A549 (cell line): ENCODE results near the gene AP3B1. TPM values are rescaled to one million over a fixed set of nuclear protein-coding genes. Genes with fewer than 3 reads are reported as not detected.

Source experiments
- ATAC-seq, 2 experiments: fragments of 200-7000 bp in 1 of 2; fragments of >200 bp in 1 of 2; cut with Nextera tagmentation in 1 of 2; cut with Tn5 transposase in 1 of 2; 3 replicates each; pipeline versions ENCODE4 v1.8.0 to v1.9.1; 2018 to 2020; ENCODE audit warnings: mild to moderate bottlenecking in 1 of 2, moderate library complexity in 1 of 2
- CTCF ChIA-PET: fragments of 300-600 bp; sonication (Branson Sonifier 250); formaldehyde crosslinking; extraction: SDS; loops from one replicate; lab custom pipeline; 2021; ENCODE audit warnings: antibody characterized with exemption, inconsistent platforms; lab: Yijun Ruan, JAX
- POLR2A ChIA-PET: fragments of 350-600 bp; formaldehyde crosslinking; extraction: SDS; loops from one replicate; lab custom pipeline; 2021; ENCODE audit warnings: antibody characterized with exemption, inconsistent platforms; lab: Yijun Ruan, JAX
- DNase-seq, 2 experiments: peaks; one replicate each; pipeline versions ENCODE4 v3.0.0 to v3.0.0-alpha.2; 2011 to 2016; ENCODE audit warnings: low read depth in 1 of 2, low spot score in 1 of 2
- FAIRE-seq: peaks from 2 replicates; lab custom pipeline; 2011; peaks lifted over from hg19 to GRCh38; lab: Jason Lieb, UNC
- H3K27ac ChIP-seq, 2 experiments: fragments of >200 bp; sonication (Bioruptor Twin); formaldehyde crosslinking; 3 replicates each; pipeline ENCODE4 v1.5.1; 2016 to 2017
- H3K4me1 ChIP-seq: fragments of >200 bp; sonication (Bioruptor Twin); formaldehyde crosslinking; 3 replicates; pipeline ENCODE4 v1.6.1; 2016
- H3K4me2 ChIP-seq: fragments of >200 bp; sonication (Bioruptor Twin); formaldehyde crosslinking; 3 replicates; pipeline ENCODE4 v1.6.1; 2016
- H3K4me3 ChIP-seq: fragments of >200 bp; sonication (Bioruptor Twin); formaldehyde crosslinking; 3 replicates; pipeline ENCODE4 v1.5.1; 2016
- H3K9me3 ChIP-seq: fragments of >200 bp; sonication (Bioruptor Twin); formaldehyde crosslinking; 3 replicates; pipeline ENCODE4 v1.6.1; 2016
- CEBPB ChIP-seq, 2 experiments: fragments of >200 bp in 1 of 2; sonication (Bioruptor Twin) in 1 of 2; formaldehyde crosslinking in 1 of 2; IDR thresholded peaks; 2 replicates each; pipeline ENCODE4 v1.6.1; 2012 to 2016
- CHD2 ChIP-seq: fragments of 150-350 bp; IDR thresholded peaks from 2 replicates; pipeline ENCODE4 v1.6.1; 2014; ENCODE audit warnings: low read length; ENCODE audit not compliant: partially characterized antibody
- EHF ChIP-seq: fragments of 250-450 bp; sonication (Bioruptor Pico); IDR thresholded peaks from 2 replicates; pipeline ENCODE4 v1.5.0; 2020; ENCODE audit warnings: mild to moderate bottlenecking
- EHMT2 ChIP-seq: fragments of 200-600 bp; sonication (generic); IDR thresholded peaks from 2 replicates; pipeline ENCODE4 v1.6.1; 2016; ENCODE audit warnings: antibody characterized with exemption, low read depth, mild to moderate bottlenecking, moderate library complexity
- EP300 ChIP-seq, 2 experiments: fragments of >200 bp; sonication (Bioruptor Twin); formaldehyde crosslinking; IDR thresholded peaks; 2 replicates in 1 of 2; 3 replicates in 1 of 2; pipeline ENCODE4 v1.6.1; 2016 to 2017
- ESRRA ChIP-seq: fragments of 150-350 bp; IDR thresholded peaks from 2 replicates; pipeline ENCODE4 v1.6.1; 2014; ENCODE audit warnings: mild to moderate bottlenecking, low read length, borderline replicate concordance
- GATA3 ChIP-seq: IDR thresholded peaks from 2 replicates; pipeline ENCODE4 v1.6.1; 2012; ENCODE audit warnings: borderline replicate concordance
- HOXB13 ChIP-seq: fragments of 250-450 bp; sonication (Bioruptor Pico); IDR thresholded peaks from 2 replicates; pipeline ENCODE4 v1.5.0; 2020; ENCODE audit warnings: low read depth, mild to moderate bottlenecking, moderate library complexity
- KDM5A ChIP-seq: fragments of 200-600 bp; sonication (generic); IDR thresholded peaks from 2 replicates; pipeline ENCODE4 v1.6.1; 2016; ENCODE audit warnings: antibody characterized with exemption, mild to moderate bottlenecking
- MAFK ChIP-seq: fragments of 450-650 bp; IDR thresholded peaks from 2 replicates; pipeline ENCODE4 v1.6.1; 2014; ENCODE audit not compliant: partially characterized antibody
- MAX ChIP-seq: IDR thresholded peaks from 2 replicates; pipeline ENCODE4 v1.6.1; 2012
- MYC ChIP-seq: IDR thresholded peaks from 2 replicates; pipeline ENCODE4 v1.6.1; 2012; ENCODE audit warnings: mild to moderate bottlenecking, inconsistent platforms, low read length, improper control_type of control experiment, borderline replicate concordance
- NPAS2 ChIP-seq: fragments of 250-450 bp; sonication (Bioruptor Pico); IDR thresholded peaks from 2 replicates; pipeline ENCODE4 v1.8.0; 2022; ENCODE audit warnings: mild to moderate bottlenecking, moderate library complexity, borderline replicate concordance
- NR3C1 ChIP-seq: fragments of >200 bp; sonication (Bioruptor Twin); formaldehyde crosslinking; IDR thresholded peaks from 3 replicates; pipeline ENCODE4 v1.6.1; 2017
- PHF8 ChIP-seq: fragments of 200-600 bp; sonication (generic); IDR thresholded peaks from 2 replicates; pipeline ENCODE4 v1.6.1; 2016; ENCODE audit warnings: low read depth, mild to moderate bottlenecking, antibody characterized with exemption, moderate library complexity, borderline replicate concordance
- POLR2A ChIP-seq: IDR thresholded peaks from 2 replicates; pipeline ENCODE4 v1.6.1; 2012; ENCODE audit warnings: mild to moderate bottlenecking, low read length
- RAD21 ChIP-seq, 2 experiments: fragments of >200 bp in 1 of 2; sonication (Bioruptor Twin) in 1 of 2; formaldehyde crosslinking in 1 of 2; IDR thresholded peaks in 1 of 2; conservative IDR thresholded peaks in 1 of 2; 2 replicates in 1 of 2; 3 replicates in 1 of 2; pipeline ENCODE4 v1.6.1; 2012 to 2018; ENCODE audit warnings: inconsistent platforms in 1 of 2
- RARB ChIP-seq: fragments of 250-450 bp; sonication (Bioruptor Pico); IDR thresholded peaks from 2 replicates; pipeline ENCODE4 v1.8.0; 2021; ENCODE audit warnings: mild to moderate bottlenecking, moderate library complexity
- RFX5 ChIP-seq: fragments of 450-650 bp; IDR thresholded peaks from 2 replicates; pipeline ENCODE4 v1.7.1; 2014; ENCODE audit warnings: antibody characterized with exemption, mild to moderate bottlenecking, moderate library complexity
- RNF2 ChIP-seq: fragments of 200-600 bp; sonication (generic); IDR thresholded peaks from 2 replicates; pipeline ENCODE4 v1.6.1; 2016; ENCODE audit warnings: low read depth, mild to moderate bottlenecking, antibody characterized with exemption, moderate library complexity, borderline replicate concordance
- SMC3 ChIP-seq: fragments of >200 bp; sonication (Bioruptor Twin); formaldehyde crosslinking; IDR thresholded peaks from 3 replicates; pipeline ENCODE4 v1.6.1; 2018; ENCODE audit warnings: inconsistent platforms
- SREBF2 ChIP-seq: fragments of 450-650 bp; IDR thresholded peaks from 2 replicates; pipeline ENCODE4 v1.6.1; 2014; ENCODE audit warnings: mild to moderate bottlenecking, moderate library complexity
- TP53 ChIP-seq: fragments of 250-450 bp; sonication (Bioruptor Pico); IDR thresholded peaks from 2 replicates; pipeline ENCODE4 v1.5.0; 2021; ENCODE audit warnings: mild to moderate bottlenecking, moderate library complexity
- USF2 ChIP-seq: fragments of 450-650 bp; IDR thresholded peaks from 2 replicates; pipeline ENCODE4 v1.6.1; 2014; ENCODE audit warnings: antibody characterized with exemption
- ZC3H11A ChIP-seq: fragments of 450-650 bp; IDR thresholded peaks from 2 replicates; pipeline ENCODE4 v1.6.1; 2014; ENCODE audit warnings: antibody characterized with exemption, mild to moderate bottlenecking
- ZNF302 ChIP-seq: fragments of 250-450 bp; sonication (Bioruptor Pico); IDR thresholded peaks from 2 replicates; pipeline ENCODE4 v1.9.0; 2021; ENCODE audit warnings: inconsistent platforms, mild to moderate bottlenecking, moderate library complexity
- WGBS: methylation state at CpG from one replicate; pipeline ENCODE4 v1.1.6; 2017; ENCODE audit errors: missing lambda C conversion rate; 5-methylcytosine and 5-hydroxymethylcytosine counted together
- polyA plus RNA-seq, 4 experiments: library from polyadenylated mRNA; depleted of rRNA in 3 of 4; stranded (reverse); fragments of >200 nt; fragmentation: RNase III in 1 of 4; extraction: RNeasy Plus Mini Kit Qiagen cat#74134 plus additional on column Dnase treatment in 1 of 4; gene quantifications; 2 replicates in 3 of 4; 3 replicates in 1 of 4; pipeline ENCODE4 v1.2.3, GENCODE V29; 2011 to 2017
- TF ChIP-seq, protein P1 (sequence below): fragments of 250-450 bp; sonication (Bioruptor Pico); IDR thresholded peaks from 2 replicates; pipeline ENCODE4 v1.5.0; 2021; ENCODE audit warnings: mild to moderate bottlenecking, moderate library complexity, borderline replicate concordance
- TF ChIP-seq, protein P2 (sequence below): IDR thresholded peaks from 2 replicates; pipeline ENCODE4 v1.6.1; 2012
- TF ChIP-seq, protein P3 (sequence below): fragments of 150-350 bp; IDR thresholded peaks from 2 replicates; pipeline ENCODE4 v1.6.1; 2014; ENCODE audit warnings: low read depth, mild to moderate bottlenecking, low read length

Gene AP3B1
- polyA plus RNA-seq, 2 of the 4 experiments (the other 2 are of a cell fraction), result 52.4 to 70.5 TPM

DNA sequence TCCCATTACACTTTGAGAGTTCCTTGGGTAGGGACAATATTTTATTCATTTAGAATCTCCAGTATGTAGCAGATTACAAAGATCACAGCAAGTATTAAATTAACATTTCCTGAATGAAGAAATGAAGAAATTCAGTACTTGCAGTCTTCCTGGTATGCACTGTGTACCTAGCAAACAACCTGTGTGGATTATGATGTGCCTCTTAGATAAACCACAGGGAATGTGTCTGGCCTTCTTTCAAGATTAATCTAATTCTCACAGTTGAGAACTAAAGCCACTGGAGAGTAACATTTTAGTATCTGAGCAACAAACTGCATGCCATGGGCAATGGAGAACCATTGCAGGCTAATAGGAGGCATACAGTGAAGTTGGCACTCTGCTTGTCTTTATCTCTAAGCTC is 199.4 kb downstream of the AP3B1 start:
- H3K27ac ChIP-seq, result no peak overlapping the region
- ATAC-seq, result no peak
- POLR2A ChIA-PET, result no interaction called here

DNA sequence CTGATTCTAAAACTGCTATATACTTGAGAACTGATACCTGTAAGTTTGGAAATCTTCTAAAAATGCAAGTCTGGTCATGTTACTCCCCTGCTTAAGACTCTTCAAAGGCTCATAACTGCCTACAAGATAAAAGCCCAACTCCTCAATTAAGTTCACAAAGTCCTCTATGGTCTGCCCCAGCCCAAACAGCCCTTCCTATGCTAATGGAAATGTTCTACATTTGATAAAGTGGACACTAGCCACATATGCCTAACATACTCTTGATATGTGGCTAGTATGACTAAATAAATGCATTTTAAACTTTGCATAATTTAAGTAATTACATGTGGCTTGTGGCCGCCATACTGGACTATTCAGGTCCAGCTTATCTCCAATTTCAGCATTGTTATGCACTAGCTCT is 204.5 kb downstream of the AP3B1 start:
- 96% methylated on average over 1 of the region's 1 CpG for WGBS
- CTCF ChIA-PET, result no interaction called here

More for the DNA sequence above, 199.4 kb downstream of the AP3B1 start:
- FAIRE-seq (no peak), DNase-seq (no peak)
- CTCF ChIA-PET, result no interaction called here
- H3K4me1 ChIP-seq, result no peaks in the 10 kb centered on the region
- TF ChIP-seq NPAS2 (CRISPR knock-in tag) (no peak), RARB (CRISPR knock-in tag) (no peak), PHF8 (no peak), NR3C1 (no peak), CHD2 (no peak), SREBF2 (no peak), EHF (CRISPR knock-in tag) (no peak), EP300 (IDR thresholded peaks at IDR 0.05) (no peak), CEBPB (IDR thresholded peaks at IDR 0.05) (no peak), EHMT2 (no peak)
- TF ChIP-seq, protein P1, sequence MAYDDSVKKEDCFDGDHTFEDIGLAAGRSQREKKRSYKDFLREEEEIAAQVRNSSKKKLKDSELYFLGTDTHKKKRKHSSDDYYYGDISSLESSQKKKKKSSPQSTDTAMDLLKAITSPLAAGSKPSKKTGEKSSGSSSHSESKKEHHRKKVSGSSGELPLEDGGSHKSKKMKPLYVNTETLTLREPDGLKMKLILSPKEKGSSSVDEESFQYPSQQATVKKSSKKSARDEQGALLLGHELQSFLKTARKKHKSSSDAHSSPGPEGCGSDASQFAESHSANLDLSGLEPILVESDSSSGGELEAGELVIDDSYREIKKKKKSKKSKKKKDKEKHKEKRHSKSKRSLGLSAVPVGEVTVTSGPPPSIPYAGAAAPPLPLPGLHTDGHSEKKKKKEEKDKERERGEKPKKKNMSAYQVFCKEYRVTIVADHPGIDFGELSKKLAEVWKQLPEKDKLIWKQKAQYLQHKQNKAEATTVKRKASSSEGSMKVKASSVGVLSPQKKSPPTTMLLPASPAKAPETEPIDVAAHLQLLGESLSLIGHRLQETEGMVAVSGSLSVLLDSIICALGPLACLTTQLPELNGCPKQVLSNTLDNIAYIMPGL (CRISPR knock-in tag), result no peak
- TF ChIP-seq, protein P2, sequence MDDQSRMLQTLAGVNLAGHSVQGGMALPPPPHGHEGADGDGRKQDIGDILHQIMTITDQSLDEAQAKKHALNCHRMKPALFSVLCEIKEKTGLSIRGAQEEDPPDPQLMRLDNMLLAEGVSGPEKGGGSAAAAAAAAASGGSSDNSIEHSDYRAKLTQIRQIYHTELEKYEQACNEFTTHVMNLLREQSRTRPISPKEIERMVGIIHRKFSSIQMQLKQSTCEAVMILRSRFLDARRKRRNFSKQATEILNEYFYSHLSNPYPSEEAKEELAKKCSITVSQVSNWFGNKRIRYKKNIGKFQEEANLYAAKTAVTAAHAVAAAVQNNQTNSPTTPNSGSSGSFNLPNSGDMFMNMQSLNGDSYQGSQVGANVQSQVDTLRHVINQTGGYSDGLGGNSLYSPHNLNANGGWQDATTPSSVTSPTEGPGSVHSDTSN, result no peak
- no peak overlapping the region for H3K4me3 ChIP-seq
- no peak overlapping the region for H3K4me2 ChIP-seq
- no peaks in the 10 kb centered on the region for H3K9me3 ChIP-seq

DNA sequence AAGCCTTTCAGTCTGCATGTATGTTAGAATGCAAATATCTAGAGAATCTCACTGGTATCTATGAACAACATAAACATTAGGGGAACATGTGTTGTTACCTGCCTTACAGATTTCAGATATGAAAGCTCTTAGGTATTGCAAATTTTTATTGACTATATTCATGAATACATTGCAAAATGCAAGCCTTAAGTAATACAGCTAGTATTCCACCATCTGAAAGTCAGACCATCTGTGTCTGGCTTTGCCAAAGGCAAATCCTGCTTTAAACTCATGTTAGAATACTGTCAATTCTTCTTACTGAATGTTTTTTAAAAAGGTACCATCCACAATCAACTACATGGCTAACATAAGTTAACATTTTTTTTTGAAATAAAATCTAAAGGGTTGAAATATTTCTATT is 215.6 kb downstream of the AP3B1 start:
- Histone ChIP-seq H3K27ac (no peak overlapping the region), H3K4me3 (no peak overlapping the region), H3K4me1 (no peaks in the 10 kb centered on the region), H3K9me3 (no peaks in the 10 kb centered on the region), H3K4me2 (no peak overlapping the region)
- POLR2A ChIA-PET, result no interaction called here
- ATAC-seq (no peak), DNase-seq (no peak), FAIRE-seq (peak; percentile 23)
- CTCF ChIA-PET, result interaction anchor here (0.6 to 1.2 kb wide), 2 partner anchors 8 to 208 kb away, joined by 3 to 4 read pairs; no protein-coding TSS in a partner anchor
- TF ChIP-seq NPAS2 (CRISPR knock-in tag) (no peak), NR3C1 (no peak), KDM5A (no peak), HOXB13 (no peak), MAFK (no peak), ESRRA (no peak), POLR2A (no peak), RFX5 (no peak), RNF2 (no peak), SREBF2 (no peak), GATA3 (no peak), PHF8 (no peak), MAX (no peak), ZNF302 (CRISPR knock-in tag) (no peak), SMC3 (no peak)
- TF ChIP-seq, protein P3, sequence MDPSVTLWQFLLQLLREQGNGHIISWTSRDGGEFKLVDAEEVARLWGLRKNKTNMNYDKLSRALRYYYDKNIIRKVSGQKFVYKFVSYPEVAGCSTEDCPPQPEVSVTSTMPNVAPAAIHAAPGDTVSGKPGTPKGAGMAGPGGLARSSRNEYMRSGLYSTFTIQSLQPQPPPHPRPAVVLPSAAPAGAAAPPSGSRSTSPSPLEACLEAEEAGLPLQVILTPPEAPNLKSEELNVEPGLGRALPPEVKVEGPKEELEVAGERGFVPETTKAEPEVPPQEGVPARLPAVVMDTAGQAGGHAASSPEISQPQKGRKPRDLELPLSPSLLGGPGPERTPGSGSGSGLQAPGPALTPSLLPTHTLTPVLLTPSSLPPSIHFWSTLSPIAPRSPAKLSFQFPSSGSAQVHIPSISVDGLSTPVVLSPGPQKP, result no peak

More for the DNA sequence above, 204.5 kb downstream of the AP3B1 start:
- Histone ChIP-seq H3K27ac (no peak overlapping the region), H3K4me2 (no peak overlapping the region), H3K4me3 (no peak overlapping the region), H3K4me1 (no peaks in the 10 kb centered on the region), H3K9me3 (no peaks in the 10 kb centered on the region)
- POLR2A ChIA-PET, result no interaction called here
- no peak for FAIRE-seq
- ATAC-seq, result no peak
- no peak for DNase-seq
- TF ChIP-seq TP53 (CRISPR knock-in tag) (no peak), RARB (CRISPR knock-in tag) (no peak), MYC (no peak), USF2 (no peak), RAD21 (conservative IDR thresholded peaks at IDR 0.05 in 1 of 2, IDR thresholded peaks at IDR 0.05 in 1 of 2) (no peak), ZC3H11A (no peak)
- TF ChIP-seq, protein P1 (CRISPR knock-in tag), result no peak
- TF ChIP-seq, all 56 proteins: peak for 0
